HEK293 (cell line): ENCODE results near the gene PEX11G.

Experiments
- CTCF ChIA-PET: fragments of 350-600 bp; formaldehyde crosslinking; extraction: SDS; loops from one replicate; lab custom pipeline; 2021; ENCODE audit warnings: antibody characterized with exemption; lab: Yijun Ruan, JAX
- POLR2A ChIA-PET: fragments of 300-600 bp; formaldehyde crosslinking; extraction: SDS; loops from one replicate; lab custom pipeline; 2020; ENCODE audit warnings: antibody characterized with exemption, inconsistent platforms; lab: Yijun Ruan, JAX
- H3K27ac ChIP-seq: fragments of 200-500 bp; sonication (Bioruptor generic); 2 replicates; pipeline ENCODE4 v1.5.1; 2014; ENCODE audit warnings: low read depth, low read length, control low read depth, inconsistent platforms; ENCODE audit errors: extremely low read depth
- H3K36me3 ChIP-seq, 2 experiments: fragments of 200-500 bp in 1 of 2; sonication (Bioruptor generic) in 1 of 2; 1 replicate in 1 of 2; 2 replicates in 1 of 2; pipeline ENCODE4 v1.5.1; 2014 to 2017; ENCODE audit warnings: inconsistent platforms in 2 of 2, low read length in 2 of 2; ENCODE audit not compliant: control insufficient read depth in 2 of 2, insufficient read depth in 1 of 2
- H3K4me1 ChIP-seq: fragments of 200-500 bp; sonication (Bioruptor generic); 2 replicates; pipeline ENCODE4 v1.5.1; 2014; ENCODE audit warnings: mild to moderate bottlenecking, low read length, inconsistent platforms; ENCODE audit not compliant: control insufficient read depth, insufficient read depth
- H3K4me3 ChIP-seq: 2 replicates; pipeline ENCODE4 v1.5.1; 2011; ENCODE audit warnings: low read depth, mild to moderate bottlenecking, control low read depth, low read length, moderate library complexity
- H3K9me3 ChIP-seq: fragments of 200-500 bp; sonication (Bioruptor generic); 2 replicates; pipeline ENCODE4 v1.5.1; 2014; ENCODE audit warnings: low read depth, low read length, inconsistent platforms; ENCODE audit not compliant: control insufficient read depth, insufficient read depth
- FEZF1 ChIP-seq: fragments of 450-650 bp; formaldehyde crosslinking; IDR thresholded peaks from 2 replicates; pipeline ENCODE4 v1.5.1; 2016; ENCODE audit warnings: missing biosample characterization, missing genetic modification characterization
- GFI1B ChIP-seq: fragments of 450-650 bp; formaldehyde crosslinking; IDR thresholded peaks from 2 replicates; pipeline ENCODE4 v1.5.1; 2016; ENCODE audit warnings: missing biosample characterization, missing genetic modification characterization
- KLF10 ChIP-seq: fragments of 450-650 bp; IDR thresholded peaks from 2 replicates; pipeline ENCODE4 v1.5.1; 2018; ENCODE audit warnings: missing biosample characterization, mild to moderate bottlenecking, missing genetic modification characterization
- KLF7 ChIP-seq: fragments of 450-650 bp; formaldehyde crosslinking; IDR thresholded peaks from 2 replicates; pipeline ENCODE4 v1.5.1; 2016; ENCODE audit warnings: missing biosample characterization, missing genetic modification characterization, borderline replicate concordance
- MEIS1 ChIP-seq: sonication (generic); formaldehyde crosslinking; IDR thresholded peaks from 2 replicates; pipeline ENCODE4 v1.8.1; 2022; ENCODE audit warnings: missing genetic modification reagents, mild to moderate bottlenecking, borderline replicate concordance
- REPIN1 ChIP-seq: fragments of 450-650 bp; formaldehyde crosslinking; IDR thresholded peaks from 2 replicates; pipeline ENCODE4 v1.5.1; 2017; ENCODE audit warnings: missing biosample characterization, missing genetic modification characterization, low read depth
- SCRT2 ChIP-seq: fragments of 450-650 bp; formaldehyde crosslinking; IDR thresholded peaks from 2 replicates; pipeline ENCODE4 v1.5.1; 2016; ENCODE audit warnings: missing biosample characterization, missing genetic modification characterization
- TRIM28 ChIP-seq: IDR thresholded peaks from 2 replicates; pipeline ENCODE4 v1.6.1; 2011; ENCODE audit warnings: low read length, control low read depth, borderline replicate concordance
- WT1 ChIP-seq: fragments of 450-650 bp; formaldehyde crosslinking; IDR thresholded peaks from 2 replicates; pipeline ENCODE4 v1.5.1; 2016; ENCODE audit warnings: missing biosample characterization, missing genetic modification characterization
- YY2 ChIP-seq: fragments of 450-650 bp; formaldehyde crosslinking; IDR thresholded peaks from 2 replicates; pipeline ENCODE4 v1.5.1; 2016; ENCODE audit warnings: missing biosample characterization, missing genetic modification characterization
- ZNF121 ChIP-seq: fragments of 450-650 bp; formaldehyde crosslinking; IDR thresholded peaks from 2 replicates; pipeline ENCODE4 v1.5.1; 2016; ENCODE audit warnings: missing biosample characterization, missing genetic modification characterization
- ZNF157 ChIP-seq: fragments of 450-650 bp; formaldehyde crosslinking; IDR thresholded peaks from 2 replicates; pipeline ENCODE4 v1.5.1; 2016; ENCODE audit warnings: missing biosample characterization, missing genetic modification characterization
- ZNF16 ChIP-seq: fragments of 450-650 bp; formaldehyde crosslinking; IDR thresholded peaks from 2 replicates; pipeline ENCODE4 v1.5.1; 2016; ENCODE audit warnings: low read depth, missing biosample characterization, missing genetic modification characterization
- ZNF19 ChIP-seq: fragments of 450-650 bp; formaldehyde crosslinking; IDR thresholded peaks from 2 replicates; pipeline ENCODE4; 2016; ENCODE audit warnings: missing biosample characterization, missing genetic modification characterization, low read depth
- ZNF274 ChIP-seq, 2 experiments: fragments of 200-500 bp in 1 of 2; fragments of 450-650 bp in 1 of 2; sonication (Bioruptor generic) in 1 of 2; formaldehyde crosslinking in 1 of 2; IDR thresholded peaks; 2 replicates each; pipeline versions ENCODE4 v1.5.1 to v1.6.1; 2014 to 2016; ENCODE audit warnings: borderline replicate concordance in 1 of 2, inconsistent platforms in 1 of 2, low read length in 1 of 2, missing biosample characterization in 1 of 2, missing genetic modification characterization in 1 of 2
- ZNF341 ChIP-seq: fragments of 450-650 bp; formaldehyde crosslinking; IDR thresholded peaks from 2 replicates; pipeline ENCODE4; 2016; ENCODE audit warnings: low read depth, missing biosample characterization, missing genetic modification characterization
- ZNF37A ChIP-seq: fragments of 450-650 bp; IDR thresholded peaks from 2 replicates; pipeline ENCODE4 v1.5.1; 2018; ENCODE audit warnings: missing biosample characterization, missing genetic modification characterization
- ZNF404 ChIP-seq: fragments of 450-650 bp; formaldehyde crosslinking; IDR thresholded peaks from 2 replicates; pipeline ENCODE4 v1.5.1; 2017; ENCODE audit warnings: missing biosample characterization, missing genetic modification characterization
- ZNF416 ChIP-seq: fragments of 450-650 bp; formaldehyde crosslinking; IDR thresholded peaks from 2 replicates; pipeline ENCODE4 v1.5.1; 2016; ENCODE audit warnings: missing biosample characterization, missing genetic modification characterization
- ZNF501 ChIP-seq: fragments of 450-650 bp; formaldehyde crosslinking; IDR thresholded peaks from 2 replicates; pipeline ENCODE4 v1.5.1; 2016; ENCODE audit warnings: missing biosample characterization, missing genetic modification characterization
- ZNF548 ChIP-seq: fragments of 450-650 bp; formaldehyde crosslinking; IDR thresholded peaks from 2 replicates; pipeline ENCODE4 v1.5.1; 2016; ENCODE audit warnings: missing biosample characterization, missing genetic modification characterization
- ZNF629 ChIP-seq: fragments of 450-650 bp; formaldehyde crosslinking; IDR thresholded peaks from 2 replicates; pipeline ENCODE4 v1.5.1; 2017; ENCODE audit warnings: missing biosample characterization, missing genetic modification characterization
- ZNF677 ChIP-seq: fragments of 450-650 bp; IDR thresholded peaks from 2 replicates; pipeline ENCODE4 v1.5.0; 2018; ENCODE audit warnings: missing biosample characterization, mild to moderate bottlenecking, missing genetic modification characterization, moderate library complexity
- TF ChIP-seq, protein P1 (sequence below): fragments of 450-650 bp; formaldehyde crosslinking; IDR thresholded peaks from 2 replicates; pipeline ENCODE4 v1.5.1; 2016; ENCODE audit warnings: missing biosample characterization, missing genetic modification characterization
- TF ChIP-seq, protein P2 (sequence below): fragments of 450-650 bp; formaldehyde crosslinking; IDR thresholded peaks from 2 replicates; pipeline ENCODE4 v1.5.1; 2016; ENCODE audit warnings: missing biosample characterization, missing genetic modification characterization, borderline replicate concordance
- TF ChIP-seq, protein P3 (sequence below): fragments of 450-650 bp; formaldehyde crosslinking; IDR thresholded peaks from 2 replicates; pipeline ENCODE4; 2016; ENCODE audit warnings: missing biosample characterization, missing genetic modification characterization
- TF ChIP-seq, protein P4 (sequence below): fragments of 450-650 bp; formaldehyde crosslinking; IDR thresholded peaks from 2 replicates; pipeline ENCODE4 v1.5.1; 2016; ENCODE audit warnings: missing biosample characterization, missing genetic modification characterization
- TF ChIP-seq, protein P5 (sequence below): fragments of 450-650 bp; formaldehyde crosslinking; IDR thresholded peaks from 2 replicates; pipeline ENCODE4 v1.5.1; 2016; ENCODE audit warnings: missing biosample characterization, missing genetic modification characterization

Gene PEX11G

DNA sequence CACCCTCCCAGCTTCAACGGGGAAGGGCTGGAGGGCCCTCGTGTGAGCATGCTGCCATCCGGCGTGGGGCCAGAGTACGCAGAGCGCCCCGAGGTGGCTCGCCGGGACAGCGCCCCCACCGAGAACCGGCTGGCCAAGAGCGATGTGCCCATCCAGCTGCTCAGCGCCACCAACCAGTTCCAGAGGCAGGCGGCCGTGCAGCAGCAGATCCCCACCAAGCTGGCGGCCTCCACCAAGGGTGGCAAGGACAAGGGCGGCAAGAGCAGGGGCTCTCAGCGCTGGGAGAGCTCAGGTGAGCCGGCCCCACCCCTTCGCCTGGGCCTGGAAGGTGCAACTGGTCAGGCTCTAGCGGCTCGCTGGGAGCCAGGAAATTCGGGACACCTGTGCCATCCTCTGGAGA lies 20.0 kb downstream of the PEX11G start:
- TF ChIP-seq, protein P1, sequence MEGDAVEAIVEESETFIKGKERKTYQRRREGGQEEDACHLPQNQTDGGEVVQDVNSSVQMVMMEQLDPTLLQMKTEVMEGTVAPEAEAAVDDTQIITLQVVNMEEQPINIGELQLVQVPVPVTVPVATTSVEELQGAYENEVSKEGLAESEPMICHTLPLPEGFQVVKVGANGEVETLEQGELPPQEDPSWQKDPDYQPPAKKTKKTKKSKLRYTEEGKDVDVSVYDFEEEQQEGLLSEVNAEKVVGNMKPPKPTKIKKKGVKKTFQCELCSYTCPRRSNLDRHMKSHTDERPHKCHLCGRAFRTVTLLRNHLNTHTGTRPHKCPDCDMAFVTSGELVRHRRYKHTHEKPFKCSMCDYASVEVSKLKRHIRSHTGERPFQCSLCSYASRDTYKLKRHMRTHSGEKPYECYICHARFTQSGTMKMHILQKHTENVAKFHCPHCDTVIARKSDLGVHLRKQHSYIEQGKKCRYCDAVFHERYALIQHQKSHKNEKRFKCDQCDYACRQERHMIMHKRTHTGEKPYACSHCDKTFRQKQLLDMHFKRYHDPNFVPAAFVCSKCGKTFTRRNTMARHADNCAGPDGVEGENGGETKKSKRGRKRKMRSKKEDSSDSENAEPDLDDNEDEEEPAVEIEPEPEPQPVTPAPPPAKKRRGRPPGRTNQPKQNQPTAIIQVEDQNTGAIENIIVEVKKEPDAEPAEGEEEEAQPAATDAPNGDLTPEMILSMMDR: no peak
- TF ChIP-seq ZNF677 (tag by site-specific recombination): no peak
- no peak for TF ChIP-seq ZNF274 (IDR thresholded peaks at IDR 0.05; ENCODE audit: low read length)
- TF ChIP-seq ZNF274 (tag by site-specific recombination; IDR thresholded peaks at IDR 0.05; ENCODE audit: borderline replicate concordance): no peak
- no peak for TF ChIP-seq WT1
- no peak for TF ChIP-seq GFI1B (tag by site-specific recombination)
- no peak for TF ChIP-seq ZNF16 (tag by site-specific recombination)
- no peak for TF ChIP-seq FEZF1 (tag by site-specific recombination)
- TF ChIP-seq ZNF341 (tag by site-specific recombination): no peak
- no peak for TF ChIP-seq ZNF501 (tag by site-specific recombination)
- no peak for TF ChIP-seq ZNF629 (tag by site-specific recombination)
- TF ChIP-seq ZNF121 (tag by site-specific recombination): no peak
- TF ChIP-seq ZNF416 (tag by site-specific recombination): no peak
- no peak for TF ChIP-seq SCRT2 (tag by site-specific recombination)
- TF ChIP-seq KLF7 (tag by site-specific recombination): no peak
- TF ChIP-seq ZNF19 (tag by site-specific recombination): no peak
- no peak for TF ChIP-seq ZNF157
- TF ChIP-seq, protein P2, sequence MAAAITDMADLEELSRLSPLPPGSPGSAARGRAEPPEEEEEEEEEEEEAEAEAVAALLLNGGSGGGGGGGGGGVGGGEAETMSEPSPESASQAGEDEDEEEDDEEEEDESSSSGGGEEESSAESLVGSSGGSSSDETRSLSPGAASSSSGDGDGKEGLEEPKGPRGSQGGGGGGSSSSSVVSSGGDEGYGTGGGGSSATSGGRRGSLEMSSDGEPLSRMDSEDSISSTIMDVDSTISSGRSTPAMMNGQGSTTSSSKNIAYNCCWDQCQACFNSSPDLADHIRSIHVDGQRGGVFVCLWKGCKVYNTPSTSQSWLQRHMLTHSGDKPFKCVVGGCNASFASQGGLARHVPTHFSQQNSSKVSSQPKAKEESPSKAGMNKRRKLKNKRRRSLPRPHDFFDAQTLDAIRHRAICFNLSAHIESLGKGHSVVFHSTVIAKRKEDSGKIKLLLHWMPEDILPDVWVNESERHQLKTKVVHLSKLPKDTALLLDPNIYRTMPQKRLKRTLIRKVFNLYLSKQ (tag by site-specific recombination): no peak
- no peak overlapping the region for H3K4me3 ChIP-seq
- ChIA-PET CTCF (interaction anchor here (0.7 kb wide), 1 partner anchor 117 kb away, joined by 4 read pairs; no protein-coding TSS in a partner anchor), POLR2A (no interaction called here)
- H3K27ac ChIP-seq: no peak overlapping the region
- no peaks in the 10 kb centered on the region for H3K4me1 ChIP-seq
- no peaks in the 10 kb centered on the region for H3K9me3 ChIP-seq
- peaks cover 0 to 53% of the 10 kb centered on the region in 2 experiments; a peak in 2 of 3 replicates for H3K36me3 ChIP-seq

DNA sequence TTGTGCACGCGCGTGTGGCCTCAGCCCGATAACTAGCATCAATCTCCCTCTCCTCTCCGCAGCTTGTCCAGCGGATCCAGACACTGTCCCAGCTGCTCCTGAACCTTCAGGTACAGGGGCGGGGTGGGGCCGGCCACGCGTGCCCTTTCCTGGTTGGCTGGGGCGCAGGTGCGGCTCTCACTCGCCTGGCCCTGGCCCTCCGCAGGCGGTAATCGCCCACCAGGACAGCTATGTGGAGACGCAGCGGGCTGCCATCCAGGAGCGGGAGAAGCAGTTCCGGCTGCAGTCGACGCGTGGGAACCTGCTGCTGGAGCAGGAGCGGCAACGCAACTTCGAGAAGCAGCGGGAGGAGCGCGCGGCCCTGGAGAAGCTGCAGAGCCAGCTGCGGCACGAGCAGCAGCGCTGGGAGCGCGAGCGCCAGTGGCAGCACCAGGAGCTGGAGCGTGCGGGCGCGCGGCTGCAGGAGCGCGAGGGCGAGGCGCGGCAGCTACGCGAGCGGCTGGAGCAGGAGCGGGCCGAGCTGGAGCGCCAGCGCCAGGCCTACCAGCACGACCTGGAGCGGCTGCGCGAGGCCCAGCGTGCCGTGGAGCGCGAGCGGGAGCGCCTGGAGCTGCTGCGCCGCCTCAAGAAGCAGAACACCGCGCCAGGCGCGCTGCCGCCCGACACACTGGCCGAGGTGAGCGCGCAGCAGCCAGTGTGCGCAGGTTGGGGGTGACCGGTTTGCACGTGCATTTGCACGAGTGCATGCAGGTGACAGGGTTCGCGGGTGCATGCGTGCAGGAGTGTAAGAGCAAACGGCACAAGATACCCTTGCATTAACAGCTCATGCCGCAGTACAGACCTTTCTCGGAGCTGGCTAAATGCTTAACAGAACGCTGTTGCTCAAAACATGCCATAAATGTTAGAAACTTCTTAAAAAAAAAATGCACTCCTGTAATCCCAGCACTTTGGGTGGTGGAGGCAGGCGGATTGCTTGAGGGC lies 21.5 kb downstream of the PEX11G start:
- ChIA-PET POLR2A (no interaction called here), CTCF (no interaction called here)
- Histone ChIP-seq H3K9me3 (no peaks in the 10 kb centered on the region), H3K4me3 (no peak overlapping the region), H3K36me3 (peaks cover 0 to 66% of the 10 kb centered on the region in 2 experiments; a peak in 2 of 3 replicates), H3K4me1 (no peaks in the 10 kb centered on the region), H3K27ac (no peak overlapping the region)
- no peak for TF ChIP-seq FEZF1 (tag by site-specific recombination)
- no peak for TF ChIP-seq ZNF37A (tag by site-specific recombination)
- no peak for TF ChIP-seq YY2 (tag by site-specific recombination)
- no peak for TF ChIP-seq ZNF404
- TF ChIP-seq GFI1B (tag by site-specific recombination): no peak
- TF ChIP-seq ZNF548 (tag by site-specific recombination): no peak
- no peak for TF ChIP-seq TRIM28
- no peak for TF ChIP-seq KLF10 (tag by site-specific recombination)
- no peak for TF ChIP-seq MEIS1 (CRISPR knock-in tag)
- TF ChIP-seq, protein P3, sequence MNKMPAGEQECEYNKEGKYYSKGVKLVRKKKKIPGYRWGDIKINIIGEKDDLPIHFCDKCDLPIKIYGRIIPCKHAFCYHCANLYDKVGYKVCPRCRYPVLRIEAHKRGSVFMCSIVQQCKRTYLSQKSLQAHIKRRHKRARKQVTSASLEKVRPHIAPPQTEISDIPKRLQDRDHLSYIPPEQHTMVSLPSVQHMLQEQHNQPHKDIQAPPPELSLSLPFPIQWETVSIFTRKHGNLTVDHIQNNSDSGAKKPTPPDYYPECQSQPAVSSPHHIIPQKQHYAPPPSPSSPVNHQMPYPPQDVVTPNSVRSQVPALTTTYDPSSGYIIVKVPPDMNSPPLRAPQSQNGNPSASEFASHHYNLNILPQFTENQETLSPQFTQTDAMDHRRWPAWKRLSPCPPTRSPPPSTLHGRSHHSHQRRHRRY: no peak
- TF ChIP-seq, protein P4, sequence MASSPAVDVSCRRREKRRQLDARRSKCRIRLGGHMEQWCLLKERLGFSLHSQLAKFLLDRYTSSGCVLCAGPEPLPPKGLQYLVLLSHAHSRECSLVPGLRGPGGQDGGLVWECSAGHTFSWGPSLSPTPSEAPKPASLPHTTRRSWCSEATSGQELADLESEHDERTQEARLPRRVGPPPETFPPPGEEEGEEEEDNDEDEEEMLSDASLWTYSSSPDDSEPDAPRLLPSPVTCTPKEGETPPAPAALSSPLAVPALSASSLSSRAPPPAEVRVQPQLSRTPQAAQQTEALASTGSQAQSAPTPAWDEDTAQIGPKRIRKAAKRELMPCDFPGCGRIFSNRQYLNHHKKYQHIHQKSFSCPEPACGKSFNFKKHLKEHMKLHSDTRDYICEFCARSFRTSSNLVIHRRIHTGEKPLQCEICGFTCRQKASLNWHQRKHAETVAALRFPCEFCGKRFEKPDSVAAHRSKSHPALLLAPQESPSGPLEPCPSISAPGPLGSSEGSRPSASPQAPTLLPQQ: no peak
- TF ChIP-seq, protein P5, sequence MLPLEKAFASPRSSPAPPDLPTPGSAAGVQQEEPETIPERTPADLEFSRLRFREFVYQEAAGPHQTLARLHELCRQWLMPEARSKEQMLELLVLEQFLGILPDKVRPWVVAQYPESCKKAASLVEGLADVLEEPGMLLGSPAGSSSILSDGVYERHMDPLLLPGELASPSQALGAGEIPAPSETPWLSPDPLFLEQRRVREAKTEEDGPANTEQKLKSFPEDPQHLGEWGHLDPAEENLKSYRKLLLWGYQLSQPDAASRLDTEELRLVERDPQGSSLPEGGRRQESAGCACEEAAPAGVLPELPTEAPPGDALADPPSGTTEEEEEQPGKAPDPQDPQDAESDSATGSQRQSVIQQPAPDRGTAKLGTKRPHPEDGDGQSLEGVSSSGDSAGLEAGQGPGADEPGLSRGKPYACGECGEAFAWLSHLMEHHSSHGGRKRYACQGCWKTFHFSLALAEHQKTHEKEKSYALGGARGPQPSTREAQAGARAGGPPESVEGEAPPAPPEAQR: no peak
- no peak for TF ChIP-seq REPIN1 (tag by site-specific recombination)
